Activated CD8-positive, alpha-beta memory T cell treated with anti-CD3 and anti-CD28 coated beads, Interleukin-2, amount 50 U/mL, for 1 hour (primary cell): Measurements from ENCODE around the gene GNG7.
"Not testable (repeated sequence)": the region's sequence is repeated elsewhere in the genome, so short reads cannot be mapped to it uniquely, and the experiment has no call there.

Source experiments
- DNase-seq: peaks from one replicate; pipeline ENCODE4 v3.0.0-alpha.2; 2020; ENCODE audit errors: extremely low read depth

GNG7 gene

DNA sequence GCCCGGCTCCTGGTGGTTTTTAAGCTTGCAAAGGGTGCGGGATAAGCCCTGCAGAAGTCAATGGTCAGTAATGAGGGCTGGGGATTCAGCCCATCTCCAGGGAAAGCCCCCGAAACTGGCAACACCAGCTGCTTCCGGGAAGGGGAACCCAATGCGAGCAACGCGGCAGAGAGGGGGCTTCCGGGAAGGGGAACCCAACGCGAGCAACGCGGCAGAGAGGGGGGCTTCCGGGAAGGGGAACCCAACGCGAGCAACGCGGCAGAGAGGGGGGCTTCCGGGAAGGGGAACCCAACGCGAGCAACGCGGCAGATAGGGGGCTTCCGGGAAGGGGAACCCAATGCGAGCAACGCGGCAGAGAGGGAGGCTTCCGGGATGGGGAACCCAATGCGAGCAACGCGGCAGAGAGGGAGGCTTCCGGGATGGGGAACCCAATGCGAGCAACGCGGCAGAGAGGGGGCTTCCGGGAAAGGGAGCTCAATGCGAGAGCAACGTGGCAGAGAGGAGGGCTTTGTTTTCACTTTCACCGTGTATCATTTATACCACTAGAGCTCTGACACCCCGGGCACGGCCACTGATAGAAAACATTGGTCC lies 80.0 kb downstream of the GNG7 start:
- DNase-seq = not testable (repeated sequence)

DNA sequence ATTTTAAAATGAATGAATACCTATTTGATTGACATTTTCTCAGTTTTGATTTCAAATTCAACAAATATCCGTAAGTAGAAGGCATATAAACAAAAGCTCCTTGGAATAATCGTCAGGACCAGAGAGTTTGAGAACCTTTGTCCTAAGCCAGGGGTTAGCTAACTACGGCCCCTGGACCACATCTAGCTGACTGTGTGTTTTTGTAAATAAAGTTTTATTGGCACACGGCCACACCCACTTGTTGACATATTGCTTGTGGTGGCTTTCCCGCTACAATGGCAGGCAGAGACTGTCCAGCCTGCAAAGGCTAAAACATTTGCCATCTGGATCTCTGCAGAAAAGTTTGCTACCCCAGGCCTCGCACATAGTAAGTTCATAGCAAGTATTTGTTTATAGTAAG lies 83.4 kb downstream of the GNG7 start:
- DNase-seq = no peak

DNA sequence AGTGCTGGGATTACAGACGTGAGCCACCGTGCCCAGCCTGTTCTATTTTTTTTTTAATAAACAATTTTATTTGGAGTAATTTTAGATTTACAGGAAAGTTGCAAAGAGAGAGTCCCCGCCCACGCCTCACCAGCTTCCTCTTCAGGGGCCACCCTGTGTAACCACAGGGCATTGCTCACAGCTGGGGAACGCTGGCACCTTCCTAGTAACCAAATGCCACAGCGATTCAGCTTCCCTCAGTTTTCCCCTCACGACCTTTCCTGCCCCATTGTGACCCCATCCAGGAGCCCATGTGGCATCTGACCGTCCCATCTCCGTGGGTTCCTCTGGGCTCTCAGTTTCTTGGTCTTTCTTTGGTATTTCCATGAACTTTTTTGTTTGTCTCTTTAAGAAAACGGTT lies 83.9 kb downstream of the GNG7 start:
- DNase-seq = no peak

DNA sequence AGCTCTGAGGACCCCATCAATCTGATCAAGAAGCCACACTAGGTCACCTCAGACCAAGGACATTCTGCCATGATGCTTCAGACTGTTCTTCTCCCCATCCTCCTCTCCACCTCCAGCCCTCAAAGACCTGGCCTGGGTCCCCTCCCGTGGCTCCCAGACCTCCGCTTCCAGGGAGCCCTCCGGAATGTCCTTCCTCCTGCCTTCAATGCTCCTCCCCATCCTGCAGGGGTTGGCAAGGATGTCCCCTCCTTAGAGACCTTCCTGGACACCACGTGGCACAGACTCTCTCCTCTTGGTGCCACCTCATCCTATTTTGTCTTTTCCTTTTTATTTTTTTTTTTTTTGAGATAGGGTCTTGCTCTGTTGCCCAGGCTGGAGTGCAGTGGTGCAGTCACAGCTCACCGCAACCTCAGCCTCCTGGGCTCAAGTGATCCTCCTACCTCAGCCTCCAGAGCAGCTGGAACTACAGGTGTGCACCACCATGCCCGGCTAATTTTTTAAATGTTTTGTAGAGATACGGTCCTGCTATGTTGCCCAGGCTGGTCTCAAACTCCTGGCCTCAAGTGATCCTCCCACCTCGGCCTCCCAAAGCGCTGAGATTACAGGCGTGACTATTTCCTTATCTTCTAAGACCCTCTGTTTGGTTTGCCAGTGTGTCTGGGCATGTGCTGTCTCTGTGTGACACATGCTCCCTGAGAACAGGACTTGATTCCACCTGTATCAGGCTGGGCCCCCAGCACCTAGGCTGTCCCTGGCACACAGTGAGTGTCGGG lies 84.9 kb downstream of the GNG7 start:
- no peak for DNase-seq

DNA sequence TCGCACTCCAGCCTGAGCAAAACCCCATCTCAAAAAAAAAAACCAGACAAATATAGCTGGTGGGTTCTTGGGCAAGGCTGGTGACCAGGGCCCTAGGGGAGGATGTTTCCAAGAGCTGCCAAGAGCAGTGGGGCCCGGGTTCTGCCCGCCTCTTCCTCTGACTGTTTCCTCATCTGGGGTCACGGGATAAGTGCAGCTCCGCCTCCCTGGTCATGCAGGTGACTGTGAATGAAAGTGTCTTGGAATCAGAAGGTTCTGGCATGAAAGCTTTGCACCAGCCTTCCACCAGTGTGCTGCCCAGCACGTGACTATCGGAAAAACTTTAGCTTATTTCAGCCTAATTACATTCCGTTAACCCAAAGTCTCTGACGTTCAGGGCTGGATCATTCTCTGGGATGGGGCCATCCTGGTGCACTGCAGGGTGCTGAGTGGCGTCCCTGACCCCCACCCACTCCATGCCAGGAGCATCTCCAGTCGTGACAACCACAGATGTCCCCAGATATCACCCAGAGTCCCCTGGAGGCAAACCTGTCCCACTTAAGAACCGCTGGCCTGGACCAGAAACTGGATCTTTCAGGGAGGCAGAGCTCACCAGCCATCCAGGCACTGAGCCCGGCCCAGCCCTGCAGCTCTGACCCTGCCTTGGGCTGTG lies 85.6 kb downstream of the GNG7 start:
- DNase-seq = no peak

DNA sequence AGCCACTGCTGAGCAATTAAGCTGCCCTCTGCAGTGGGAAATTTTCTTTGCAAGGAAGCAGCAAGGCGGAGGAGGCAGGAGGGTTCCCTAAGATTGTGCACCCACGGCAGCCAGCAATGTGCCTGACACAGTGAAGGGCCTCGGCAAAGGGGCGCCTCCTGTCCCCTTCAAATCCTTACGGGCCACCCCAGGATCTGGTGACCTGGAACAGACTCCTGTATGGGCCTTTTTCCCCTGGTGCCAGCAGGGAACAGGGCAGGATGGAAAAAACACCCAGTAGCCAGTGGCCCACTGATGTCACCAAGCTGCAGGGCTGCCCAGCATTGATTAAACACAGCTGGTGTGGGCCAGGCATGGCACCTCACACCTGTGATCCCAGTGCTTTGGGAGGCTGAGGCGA lies 86.7 kb downstream of the GNG7 start:
- no peak for DNase-seq

DNA sequence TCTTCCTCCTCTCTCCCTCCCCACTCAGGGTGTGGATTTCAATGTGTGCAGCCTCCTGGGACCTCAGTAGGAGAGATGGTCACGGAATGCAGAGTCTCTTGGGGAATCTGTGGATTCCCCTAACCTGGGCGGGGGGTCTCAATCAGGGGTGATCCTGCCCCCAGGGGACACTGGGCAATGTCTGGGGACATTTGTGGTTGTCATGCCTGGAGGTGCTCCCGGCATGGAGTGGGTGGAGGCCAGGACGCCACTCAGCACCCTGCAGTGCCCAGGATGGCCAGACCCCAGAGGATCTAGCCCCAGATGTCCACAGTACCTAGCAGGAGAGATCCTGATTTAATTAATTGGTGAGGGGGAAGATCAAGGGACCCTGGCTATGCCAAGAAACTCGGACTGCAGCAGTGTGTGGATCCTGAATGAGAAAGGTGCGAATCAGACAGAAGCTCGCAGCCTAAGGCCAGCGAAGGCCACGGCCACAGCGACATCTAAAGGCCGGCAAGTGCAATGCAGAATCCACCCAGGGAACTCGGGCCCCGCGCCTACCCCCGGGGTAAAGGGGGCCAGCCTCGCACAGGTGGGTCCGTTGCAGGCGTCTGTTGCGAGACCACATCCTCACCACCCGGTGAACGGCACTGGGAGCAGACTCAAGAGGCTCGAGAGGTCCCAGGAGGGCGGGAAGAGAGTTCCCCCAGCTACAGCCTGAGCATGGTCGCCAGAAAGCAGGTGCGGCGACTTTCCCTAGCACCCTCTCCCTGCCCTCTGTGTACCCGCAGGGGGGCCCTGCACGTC lies 88.8 kb downstream of the GNG7 start:
- no peak for DNase-seq

DNA sequence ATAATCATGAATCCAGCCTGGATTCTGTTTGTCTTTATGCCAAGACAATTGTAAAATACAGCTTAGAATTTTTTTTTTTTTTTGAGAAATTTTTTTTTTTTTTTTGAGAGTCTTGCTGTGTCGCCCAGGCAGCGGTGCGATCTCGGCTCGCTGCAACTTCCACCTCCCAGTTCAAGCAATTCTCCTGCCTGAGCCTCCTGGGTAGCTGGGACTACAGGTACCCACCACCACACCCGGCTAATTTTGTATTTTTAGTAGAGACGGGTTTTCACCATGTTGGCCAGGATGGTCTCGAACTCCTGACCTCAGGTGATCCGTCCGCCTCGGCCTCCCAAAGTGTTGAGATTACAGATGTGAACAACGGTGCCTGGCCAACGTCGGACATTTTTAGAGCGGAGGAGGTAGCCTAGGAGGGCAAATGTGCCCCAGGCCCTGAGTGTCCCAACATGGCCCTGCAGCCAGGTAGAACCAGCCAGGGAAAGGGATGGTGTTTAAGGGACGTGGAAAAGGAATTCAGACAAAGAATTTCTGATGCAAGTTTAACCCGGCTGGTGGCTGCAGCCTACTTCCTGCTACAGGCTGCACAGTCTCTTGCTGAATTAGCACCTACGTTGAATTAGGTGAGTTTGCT lies 89.8 kb downstream of the GNG7 start:
- no peak for DNase-seq

DNA sequence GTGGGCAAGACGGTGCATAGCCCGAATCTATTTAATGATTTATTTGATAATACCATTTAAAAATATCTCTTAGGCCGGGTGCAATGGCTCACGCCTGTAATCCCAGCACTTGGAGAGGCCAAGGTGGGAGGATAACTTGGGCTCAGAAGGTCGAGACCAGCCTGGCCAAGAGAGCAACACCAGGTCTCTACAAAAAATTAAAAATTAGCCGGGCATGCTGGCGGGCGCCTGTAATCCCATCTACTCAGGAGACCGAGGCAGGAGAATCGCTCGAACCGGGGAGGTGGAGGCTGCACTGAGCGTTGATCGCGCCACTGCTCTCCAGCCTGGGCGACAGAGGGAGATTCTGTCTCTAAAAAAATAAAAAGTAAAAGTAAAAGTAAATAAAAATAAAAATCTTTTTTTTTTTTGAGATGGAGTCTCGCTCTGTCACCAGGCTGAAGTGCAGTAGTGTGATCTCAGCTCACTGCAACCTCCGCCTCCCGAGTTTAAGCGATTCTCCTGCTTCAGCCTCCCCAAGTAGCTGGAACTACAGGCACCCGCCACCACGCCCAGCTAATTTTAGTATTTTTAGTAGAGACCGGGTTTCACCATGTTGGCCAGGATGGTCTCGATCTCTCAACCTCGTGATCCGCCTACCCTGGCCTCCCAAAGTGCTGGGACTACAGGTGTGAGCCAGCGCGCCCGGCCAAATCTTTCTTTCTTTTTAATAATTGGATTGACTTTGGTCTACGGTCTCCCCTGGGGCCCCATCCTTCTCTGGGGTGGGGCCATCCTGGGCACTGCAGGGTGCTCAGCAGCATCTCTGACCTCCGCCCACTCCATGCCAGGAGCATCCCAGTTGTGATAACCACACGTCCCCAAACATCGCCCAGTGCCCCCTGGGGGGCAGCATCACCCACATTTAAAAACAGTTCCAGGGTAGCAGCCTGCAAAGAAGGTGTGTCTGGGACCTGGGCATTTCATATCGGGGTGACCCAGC lies 90.7 kb downstream of the GNG7 start:
- DNase-seq = no peak

DNA sequence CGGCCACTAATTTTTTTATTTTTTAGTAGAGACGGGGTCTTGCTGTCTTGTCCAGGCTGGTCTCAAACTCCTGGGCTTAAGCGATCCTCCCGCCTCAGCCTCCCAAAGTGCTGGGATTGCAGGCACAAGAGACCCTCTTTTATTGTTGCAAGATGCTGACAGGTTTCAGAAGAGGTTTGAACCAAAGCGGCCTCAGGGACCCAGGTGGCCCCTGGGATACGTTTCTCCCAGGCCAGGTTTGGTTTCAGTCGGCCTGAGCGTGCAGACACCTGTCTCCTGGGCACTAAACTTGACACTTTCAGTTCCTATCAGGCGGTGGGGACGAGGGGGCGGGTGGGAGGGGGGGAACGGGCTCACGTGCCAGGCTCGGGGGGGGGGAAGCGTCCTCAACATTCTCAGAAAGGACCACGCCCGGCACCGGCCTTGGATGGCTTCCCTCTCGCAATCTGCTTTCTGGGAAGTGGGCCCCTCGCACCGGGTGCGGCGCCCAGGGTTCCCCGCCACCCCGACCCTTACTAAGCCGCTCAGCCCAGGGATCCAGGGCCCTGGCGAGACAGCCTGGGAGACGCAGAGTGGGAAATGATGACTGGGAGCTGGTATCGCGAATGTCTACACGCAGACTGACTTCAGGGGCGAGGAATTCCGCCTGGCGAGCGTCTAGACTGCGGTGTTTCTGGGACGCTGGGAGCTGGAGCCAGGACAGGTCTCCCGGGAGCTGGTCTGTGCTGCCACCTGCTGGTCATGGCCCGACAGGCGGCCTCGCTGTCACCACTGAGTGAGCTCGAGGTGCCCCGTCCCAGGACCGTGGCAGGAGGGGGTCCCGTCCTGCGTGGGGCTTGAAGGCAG lies 91.6 kb downstream of the GNG7 start:
- peak; percentile 61 for DNase-seq

DNA sequence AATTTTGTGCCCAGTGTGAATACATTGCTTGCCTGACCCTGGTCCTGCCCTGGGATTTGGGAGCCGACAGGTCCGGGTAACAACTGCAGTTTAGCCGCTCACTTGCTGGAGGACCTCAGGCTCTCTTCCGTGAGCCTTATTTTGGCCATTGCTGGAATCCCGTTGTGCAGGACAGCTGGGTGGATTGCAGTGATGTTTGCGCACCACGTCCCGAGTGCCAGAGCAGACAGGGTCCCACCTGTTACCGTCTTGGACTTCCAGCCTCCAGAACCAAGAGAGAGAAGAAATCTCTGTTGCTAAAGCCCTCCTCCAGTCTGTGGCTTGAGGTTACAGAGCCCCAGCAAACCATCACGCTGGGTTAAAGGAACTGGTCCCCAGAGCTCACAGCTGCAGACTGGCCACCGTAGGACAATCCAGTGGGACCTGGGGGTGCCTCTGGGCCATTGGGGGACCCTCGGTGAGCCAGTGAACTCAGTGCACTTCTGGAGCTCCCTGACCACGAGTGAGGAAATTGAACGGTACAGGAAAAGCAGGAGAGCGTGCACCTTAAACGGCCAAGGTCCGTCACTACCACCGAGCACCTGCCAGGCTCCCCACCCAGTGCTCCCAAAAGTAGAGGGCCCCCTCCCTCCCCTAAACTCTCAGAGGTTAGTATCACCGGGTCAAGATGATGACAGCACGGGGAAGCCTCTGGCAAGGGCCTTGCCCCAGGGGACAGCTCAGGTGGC lies 92.9 kb downstream of the GNG7 start:
- DNase-seq = no peak

DNA sequence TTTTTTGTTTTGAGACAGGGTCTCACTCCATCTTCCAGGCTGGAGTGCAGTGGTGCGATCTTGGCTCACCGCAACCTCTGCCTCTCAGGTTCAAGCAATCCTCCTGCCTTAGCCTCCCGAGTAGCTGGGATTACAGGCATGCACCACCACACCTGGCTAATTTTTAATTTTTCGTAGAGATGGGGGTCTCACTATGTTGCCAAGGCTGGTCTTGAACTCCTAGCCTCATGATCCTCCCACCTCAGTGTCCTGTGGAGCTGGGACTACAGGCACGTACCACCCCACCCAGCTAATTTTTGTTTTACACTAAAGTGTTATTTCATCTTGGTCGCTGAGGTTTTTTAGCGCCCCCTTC lies 93.5 kb downstream of the GNG7 start:
- DNase-seq = not testable (repeated sequence)

DNA sequence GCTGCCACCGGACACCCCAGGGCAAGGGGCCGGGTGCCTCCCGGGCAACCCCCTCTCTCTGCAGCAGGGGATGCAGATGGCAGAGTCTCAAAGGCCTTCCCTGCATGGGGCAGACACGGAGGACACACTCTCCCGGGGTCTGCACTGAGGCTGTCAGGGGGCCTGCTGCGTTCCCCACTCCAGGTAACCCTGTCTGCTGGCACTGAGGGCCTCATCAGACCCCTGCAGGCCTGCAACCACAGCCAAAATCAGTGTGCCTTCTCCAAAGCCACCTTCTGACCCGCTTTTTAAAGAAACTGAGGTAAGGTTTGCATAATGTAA lies 93.9 kb downstream of the GNG7 start:
- DNase-seq = no peak

DNA sequence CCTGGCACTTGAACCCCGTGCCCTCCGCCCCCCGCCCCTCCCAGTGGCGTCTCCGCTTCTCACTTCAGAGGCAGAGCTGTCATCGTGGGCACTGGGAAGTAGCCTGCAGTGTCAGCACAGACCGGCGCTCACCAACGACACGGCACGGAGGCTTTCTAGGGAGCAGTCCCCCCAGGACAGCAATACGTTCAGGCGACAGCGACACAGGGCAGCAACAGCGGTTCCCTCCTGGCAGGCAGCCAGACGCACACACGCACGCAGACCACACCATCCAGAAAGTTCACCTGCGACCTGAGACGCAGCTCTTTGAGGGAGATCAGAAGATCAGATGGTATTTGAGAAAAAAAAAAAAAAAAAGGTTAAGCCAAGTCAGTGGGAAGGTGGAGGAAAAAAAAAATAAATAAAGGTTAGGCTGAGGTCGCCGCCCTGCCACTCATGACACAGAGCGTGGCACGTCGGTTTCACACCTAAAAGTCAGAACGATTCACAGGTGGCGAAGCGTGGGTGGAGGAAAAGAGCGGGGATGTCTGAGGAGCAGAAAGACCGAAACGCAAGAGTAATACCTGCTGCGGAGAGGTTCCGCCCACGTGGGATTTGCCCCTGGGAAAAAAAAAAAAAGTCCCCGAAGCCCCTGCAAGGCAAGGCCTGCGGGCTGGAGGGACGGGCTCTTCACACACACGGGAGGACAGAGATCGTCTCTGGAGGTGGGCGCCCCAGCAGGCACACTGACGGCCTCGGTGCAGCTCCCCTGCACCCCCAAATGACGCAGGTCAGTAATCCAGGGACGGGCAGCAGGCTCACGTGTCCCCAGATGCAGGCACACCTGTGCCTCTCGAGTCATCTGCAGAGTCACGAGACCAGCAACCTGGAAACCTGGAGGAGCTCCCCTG lies 94.5 kb downstream of the GNG7 start:
- DNase-seq = peak; percentile 88

DNA sequence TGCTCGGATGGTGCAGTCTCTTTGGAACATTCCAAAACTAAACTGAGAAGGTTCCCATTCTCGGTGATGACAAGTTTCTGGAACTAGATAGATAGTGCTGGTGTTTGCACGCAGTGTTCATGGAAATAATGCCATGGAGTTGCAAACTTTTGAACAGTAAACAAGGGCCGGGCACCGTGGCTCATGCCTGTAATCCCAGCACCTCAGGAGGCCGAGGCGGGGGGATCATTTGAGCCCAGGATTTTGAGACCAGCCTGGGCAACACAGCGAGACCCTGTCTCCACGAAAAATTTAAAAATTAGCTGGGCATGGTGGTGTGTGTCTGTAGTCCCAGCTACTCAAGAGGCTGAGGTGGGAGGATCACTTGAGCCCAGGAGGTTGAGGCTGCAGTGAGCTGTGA lies 95.7 kb downstream of the GNG7 start:
- not testable (repeated sequence) for DNase-seq

DNA sequence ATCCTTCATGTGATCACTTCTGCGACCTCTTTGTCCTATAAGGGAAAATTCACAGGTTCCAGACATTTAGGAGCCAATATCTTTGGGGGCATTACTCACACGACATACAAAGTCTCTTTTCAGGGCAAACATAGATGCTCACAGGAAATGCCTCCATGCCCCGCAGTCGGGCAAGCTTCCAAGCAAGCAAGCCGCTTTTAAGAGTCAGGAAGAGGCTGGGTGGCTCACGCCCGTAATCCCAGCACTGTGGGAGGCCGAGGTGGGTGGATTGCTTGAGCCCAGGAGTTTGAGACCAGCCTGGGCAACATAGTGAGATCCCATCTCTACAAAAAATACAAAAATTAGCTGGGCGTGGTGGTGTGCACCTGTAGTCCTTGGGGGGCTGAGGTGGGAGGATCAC lies 96.6 kb downstream of the GNG7 start:
- not testable (repeated sequence) for DNase-seq

DNA sequence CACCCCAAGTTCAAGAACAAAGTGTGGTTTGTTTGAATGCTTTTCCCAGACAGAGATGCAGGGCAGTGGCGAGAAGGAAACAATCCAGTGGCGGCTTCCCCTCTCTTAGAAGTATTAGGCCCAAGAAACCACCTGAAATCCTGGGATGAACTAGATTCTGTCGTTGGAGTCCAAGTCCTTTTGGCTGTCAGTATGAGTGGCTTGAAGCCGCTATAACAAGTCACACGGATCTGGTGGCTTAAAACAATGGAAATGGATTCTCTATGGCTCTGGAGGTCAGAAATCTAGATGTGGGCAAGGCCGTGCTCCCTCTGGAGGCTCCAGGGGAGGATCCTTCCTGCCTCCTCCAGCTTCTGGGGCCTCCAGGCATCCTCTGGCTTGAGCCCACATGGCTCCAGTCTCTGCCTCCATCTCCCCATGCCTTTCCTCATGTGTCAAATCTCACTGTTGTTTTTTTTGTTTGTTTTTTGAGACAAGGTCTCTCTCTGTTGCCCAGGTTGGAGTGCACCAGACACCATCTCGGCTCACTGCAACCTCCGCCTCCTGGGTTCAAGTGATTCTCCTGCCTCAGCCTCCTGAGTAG lies 97.7 kb downstream of the GNG7 start:
- no peak for DNase-seq

DNA sequence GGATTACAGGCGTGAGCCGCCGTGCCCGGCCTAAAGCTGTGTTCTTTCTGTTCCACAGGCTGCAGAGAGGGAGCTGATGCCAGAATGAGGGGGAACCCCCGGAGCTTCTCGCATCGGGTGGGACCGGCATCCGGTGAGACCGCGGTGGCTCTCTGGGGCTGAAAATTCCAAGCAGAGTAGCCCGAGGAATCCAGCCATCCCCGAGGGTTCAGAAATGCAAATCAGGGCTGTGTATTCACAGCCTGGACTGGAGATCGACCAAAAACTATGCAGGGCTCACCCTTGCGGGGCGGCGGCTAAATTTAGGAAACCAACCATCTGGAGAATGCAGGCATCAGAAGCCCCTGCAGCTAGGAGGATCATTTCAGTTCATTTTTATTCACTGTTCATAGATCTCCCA lies 99.2 kb downstream of the GNG7 start:
- DNase-seq = no peak
